IgD-negative memory B cell (primary cell): Measurements from ENCODE around the gene C9orf152. TPM values are rescaled to one million over a fixed set of nuclear protein-coding genes. Genes with fewer than 3 reads are reported as not detected.
"Not testable (repeated sequence)": the region's sequence is repeated elsewhere in the genome, so short reads cannot be mapped to it uniquely, and the experiment has no call there.

Source experiments
- H3K27ac Mint-ChIP-seq, 3 donors: one replicate each; pipeline ENCODE4 v1.8.0; 2020 to 2022; ENCODE audit warnings: mild to moderate bottlenecking in 3 of 3, mixed read lengths in 3 of 3, moderate library complexity in 1 of 3
- H3K27me3 Mint-ChIP-seq: one replicate; pipeline ENCODE4 v1.8.0; 2021; ENCODE audit warnings: mixed read lengths
- H3K36me3 Mint-ChIP-seq: one replicate; pipeline ENCODE4 v1.8.0; 2020; ENCODE audit warnings: mild to moderate bottlenecking, mixed read lengths
- H3K4me1 Mint-ChIP-seq, 3 donors: one replicate each; pipeline ENCODE4 v1.8.0; 2020 to 2022; ENCODE audit warnings: mixed read lengths in 3 of 3, mild to moderate bottlenecking in 1 of 3
- H3K4me3 Mint-ChIP-seq, 4 donors: one replicate each; pipeline ENCODE4 v1.8.0; 2020 to 2022; ENCODE audit warnings: mild to moderate bottlenecking in 4 of 4, mixed read lengths in 4 of 4, moderate library complexity in 3 of 4
- H3K9me3 Mint-ChIP-seq, 3 donors: one replicate each; pipeline ENCODE4 v1.8.0; 2020 to 2021; ENCODE audit warnings: mixed read lengths in 3 of 3, mild to moderate bottlenecking in 1 of 3
- polyA plus RNA-seq: library from polyadenylated mRNA; unstranded; fragments of 300-500 nt; fragmentation: Illumina TruSeq; gene quantifications from one replicate; pipeline ENCODE4 v1.2.3, GENCODE V29; 2021

The C9orf152 gene
- polyA plus RNA-seq, 1 donor from 2014 or later: not detected

GRCh38 chr9:110241858-110242321 lies 33.9 kb upstream of the C9orf152 start:
- H3K4me1 Mint-ChIP-seq: no peaks in the 10 kb centered on the region
- no peaks in the 10 kb centered on the region for H3K9me3 Mint-ChIP-seq
- no peak overlapping the region for H3K4me3 Mint-ChIP-seq
- no peak overlapping the region for H3K27ac Mint-ChIP-seq
- H3K36me3 Mint-ChIP-seq: peaks cover 5% of the 10 kb centered on the region
- no peaks in the 10 kb centered on the region for H3K27me3 Mint-ChIP-seq

- Mint-ChIP-seq H3K4me1 (peaks cover 0 to 2% (median 0%) of the 10 kb centered on the region in 3 donors), H3K4me3 (no peak overlapping the region), H3K36me3 (peaks cover 7% of the 10 kb centered on the region), H3K27ac (no peak overlapping the region), H3K9me3 (no peaks in the 10 kb centered on the region), H3K27me3 (no peaks in the 10 kb centered on the region)
These were observed 33.4 kb upstream of the C9orf152 start for GRCh38 chr9:110241260-110241857.

- H3K4me1 Mint-ChIP-seq: peaks cover 0 to 2% (median 0%) of the 10 kb centered on the region in 3 donors
- H3K36me3 Mint-ChIP-seq: peaks cover 7% of the 10 kb centered on the region
- no peaks in the 10 kb centered on the region for H3K27me3 Mint-ChIP-seq
- H3K27ac Mint-ChIP-seq: no peak overlapping the region
- H3K9me3 Mint-ChIP-seq: no peaks in the 10 kb centered on the region
- H3K4me3 Mint-ChIP-seq: no peak overlapping the region
These were observed 32.2 kb upstream of the C9orf152 start for GRCh38 chr9:110240198-110240597.

GRCh38 chr9:110228321-110228720 lies 20.4 kb upstream of the C9orf152 start:
- Mint-ChIP-seq H3K4me3 (no peak overlapping the region), H3K9me3 (peaks cover 0 to 2% (median 2%) of the 10 kb centered on the region in 3 donors), H3K36me3 (no peaks in the 10 kb centered on the region), H3K4me1 (peaks cover 0 to 2% (median 0%) of the 10 kb centered on the region in 3 donors), H3K27ac (no peak overlapping the region), H3K27me3 (no peaks in the 10 kb centered on the region)

- Mint-ChIP-seq H3K4me1 (peaks cover 0 to 2% (median 0%) of the 10 kb centered on the region in 3 donors), H3K36me3 (no peaks in the 10 kb centered on the region), H3K9me3 (peaks cover 0 to 2% (median 0%) of the 10 kb centered on the region in 3 donors), H3K27ac (no peak overlapping the region), H3K4me3 (no peak overlapping the region), H3K27me3 (no peaks in the 10 kb centered on the region)
These were observed 16.6 kb upstream of the C9orf152 start for GRCh38 chr9:110224583-110224982.

- Mint-ChIP-seq H3K4me3 (no peak overlapping the region), H3K4me1 (peaks cover 0 to 4% (median 3%) of the 10 kb centered on the region in 3 donors), H3K27ac (no peak overlapping the region), H3K36me3 (no peaks in the 10 kb centered on the region), H3K27me3 (no peaks in the 10 kb centered on the region), H3K9me3 (peaks cover 0 to 2% (median 0%) of the 10 kb centered on the region in 3 donors)
These were observed 12.8 kb upstream of the C9orf152 start for GRCh38 chr9:110220809-110221208.

- no peaks in the 10 kb centered on the region for H3K36me3 Mint-ChIP-seq
- peaks cover 0 to 3% (median 2%) of the 10 kb centered on the region in 3 donors for H3K4me1 Mint-ChIP-seq
- no peak overlapping the region for H3K4me3 Mint-ChIP-seq
- no peaks in the 10 kb centered on the region for H3K9me3 Mint-ChIP-seq
- H3K27ac Mint-ChIP-seq: no peak overlapping the region
- H3K27me3 Mint-ChIP-seq: no peaks in the 10 kb centered on the region
These were observed 9.7 kb upstream of the C9orf152 start for GRCh38 chr9:110217656-110218099.

GRCh38 chr9:110214586-110215355 lies 6.8 kb upstream of the C9orf152 start:
- no peak overlapping the region for H3K4me3 Mint-ChIP-seq
- H3K4me1 Mint-ChIP-seq: peaks cover 0 to 3% (median 2%) of the 10 kb centered on the region in 3 donors
- no peaks in the 10 kb centered on the region for H3K36me3 Mint-ChIP-seq
- no peak overlapping the region for H3K27ac Mint-ChIP-seq
- H3K27me3 Mint-ChIP-seq: no peaks in the 10 kb centered on the region
- H3K9me3 Mint-ChIP-seq: no peaks in the 10 kb centered on the region

GRCh38 chr9:110214090-110214489 lies 6.1 kb upstream of the C9orf152 start:
- no peaks in the 10 kb centered on the region for H3K36me3 Mint-ChIP-seq
- no peaks in the 10 kb centered on the region for H3K27me3 Mint-ChIP-seq
- H3K9me3 Mint-ChIP-seq: no peaks in the 10 kb centered on the region
- H3K4me3 Mint-ChIP-seq: no peak overlapping the region
- H3K4me1 Mint-ChIP-seq: peaks cover 0 to 3% (median 2%) of the 10 kb centered on the region in 3 donors
- H3K27ac Mint-ChIP-seq: no peak overlapping the region

- H3K27me3 Mint-ChIP-seq: no peaks in the 10 kb centered on the region
- no peaks in the 10 kb centered on the region for H3K9me3 Mint-ChIP-seq
- no peak overlapping the region for H3K4me3 Mint-ChIP-seq
- no peaks in the 10 kb centered on the region for H3K36me3 Mint-ChIP-seq
- H3K27ac Mint-ChIP-seq: no peak overlapping the region
- H3K4me1 Mint-ChIP-seq: peaks cover 0 to 3% (median 2%) of the 10 kb centered on the region in 3 donors
These were observed 5.6 kb upstream of the C9orf152 start for GRCh38 chr9:110213413-110214044.

- Mint-ChIP-seq H3K27ac (no peak overlapping the region), H3K36me3 (peaks cover 2% of the 10 kb centered on the region), H3K27me3 (peaks cover 2% of the 10 kb centered on the region), H3K4me3 (no peak overlapping the region), H3K9me3 (no peaks in the 10 kb centered on the region), H3K4me1 (peaks cover 0 to 1% (median 0%) of the 10 kb centered on the region in 3 donors)
These were observed 803 bp downstream of the C9orf152 start for GRCh38 chr9:110207071-110207641.

GRCh38 chr9:110206389-110206788 lies 1.6 kb downstream of the C9orf152 start:
- H3K4me1 Mint-ChIP-seq: peaks cover 0 to 1% (median 0%) of the 10 kb centered on the region in 3 donors
- H3K4me3 Mint-ChIP-seq: no peak overlapping the region
- peaks cover 2% of the 10 kb centered on the region for H3K27me3 Mint-ChIP-seq
- peaks cover 2% of the 10 kb centered on the region for H3K36me3 Mint-ChIP-seq
- H3K9me3 Mint-ChIP-seq: no peaks in the 10 kb centered on the region
- no peak overlapping the region for H3K27ac Mint-ChIP-seq

GRCh38 chr9:110205612-110206011 lies 2.3 kb downstream of the C9orf152 start:
- not testable (repeated sequence) for H3K27ac Mint-ChIP-seq, H3K9me3 Mint-ChIP-seq, H3K4me3 Mint-ChIP-seq, H3K27me3 Mint-ChIP-seq, H3K36me3 Mint-ChIP-seq, H3K4me1 Mint-ChIP-seq

GRCh38 chr9:110202232-110202631 lies 5.7 kb downstream of the C9orf152 start:
- no peaks in the 10 kb centered on the region for H3K4me1 Mint-ChIP-seq
- H3K27me3 Mint-ChIP-seq: peaks cover 2% of the 10 kb centered on the region
- H3K4me3 Mint-ChIP-seq: no peak overlapping the region
- H3K9me3 Mint-ChIP-seq: no peaks in the 10 kb centered on the region
- H3K27ac Mint-ChIP-seq: no peak overlapping the region
- H3K36me3 Mint-ChIP-seq: peaks cover 2% of the 10 kb centered on the region

- no peak overlapping the region for H3K27ac Mint-ChIP-seq
- peaks cover 2% of the 10 kb centered on the region for H3K36me3 Mint-ChIP-seq
- H3K4me1 Mint-ChIP-seq: no peaks in the 10 kb centered on the region
- H3K4me3 Mint-ChIP-seq: no peak overlapping the region
- H3K9me3 Mint-ChIP-seq: no peaks in the 10 kb centered on the region
- no peaks in the 10 kb centered on the region for H3K27me3 Mint-ChIP-seq
These were observed 8.3 kb downstream of the C9orf152 start for GRCh38 chr9:110199643-110200042.
